ENCODE measurements around the gene SLC5A5.

- TF ChIP-seq CTCF (IDR thresholded peaks at IDR 0.05), result no peak
- TF ChIP-seq POLR2A (IDR thresholded peaks at IDR 0.05), result no peak
Observed at GRCh38 chr19:17842663-17843291, 29.0 kb upstream of the SLC5A5 start.
